Stomach (tissue), 9 donors: ENCODE data around the gene TRIM25. TPM values are rescaled to one million over a fixed set of nuclear protein-coding genes. Genes with fewer than 3 reads are reported as not detected.

Experiments
- DNase-seq, 2 donors: peaks; one replicate each; pipeline versions ENCODE4 v3.0.0 to v3.0.0-alpha.2; 2013 to 2019
- H3K27ac ChIP-seq, 5 donors: fragments of 200-600 bp in 4 of 5; sonication (generic) in 4 of 5; one replicate each; pipeline ENCODE4 v1.5.1; 2013 to 2019; ENCODE audit warnings: mild to moderate bottlenecking in 1 of 5, moderate library complexity in 1 of 5
- H3K27me3 ChIP-seq, 3 donors: fragments of 200-600 bp; sonication (generic); one replicate each; pipeline ENCODE4 v1.5.1; 2017 to 2019; ENCODE audit warnings: mixed run types in 1 of 3
- H3K36me3 ChIP-seq, 4 donors: fragments of 200-600 bp; sonication (generic); 1 replicate in 3 of 4; 2 replicates in 1 of 4; pipeline ENCODE4 v1.5.1; 2016 to 2019
- H3K4me1 ChIP-seq, 4 donors: fragments of 200-600 bp; sonication (generic); one replicate each; pipeline ENCODE4 v1.5.1; 2016 to 2019
- H3K4me3 ChIP-seq, 4 donors: fragments of 200-600 bp; sonication (generic) in 3 of 4; one replicate each; pipeline ENCODE4 v1.5.1; 2016 to 2019; ENCODE audit warnings: mild to moderate bottlenecking in 1 of 4
- H3K9me3 ChIP-seq, 4 donors: fragments of 200-600 bp; sonication (generic); one replicate each; pipeline ENCODE4 v1.5.1; 2016 to 2019
- EP300 ChIP-seq: sonication (generic); formaldehyde crosslinking; IDR thresholded peaks from one replicate; pipeline ENCODE4 v1.6.1; 2017; ENCODE audit warnings: antibody characterized with exemption
- POLR2A ChIP-seq, 4 donors: fragments of 450-650 bp; IDR thresholded peaks; one replicate each; pipeline ENCODE4 v1.6.1; 2016; ENCODE audit warnings: antibody characterized with exemption in 4 of 4, control low read depth in 2 of 4, mild to moderate bottlenecking in 1 of 4, moderate library complexity in 1 of 4
- POLR2AphosphoS5 ChIP-seq, 3 donors: sonication (generic); formaldehyde crosslinking; IDR thresholded peaks; one replicate each; pipeline ENCODE4 v1.6.1; 2016; ENCODE audit warnings: antibody characterized with exemption in 3 of 3
- WGBS, 5 donors: extraction: QIAGEN DNeasy Blood & Tissue Kit in 3 of 5; methylation state at CpG; one replicate each; pipeline versions ENCODE4 v1.1.5 to v1.1.7; 2013 to 2018; 5-methylcytosine and 5-hydroxymethylcytosine counted together
- intact Hi-C: fragments of 100-400 bp; cut with DNase I; formaldehyde crosslinking; loops from one replicate; pipeline ENCODE4 v1.15.1; 2023; ENCODE audit warnings: low total_unique reads
- polyA plus RNA-seq, 3 donors: library from polyadenylated mRNA; stranded (reverse); fragments of 200-250 nt; gene quantifications; one replicate each; pipeline ENCODE4 v1.2.3, GENCODE V29; 2013
- total RNA-seq, 5 donors: library from RNA; depleted of rRNA; stranded (reverse); fragments of >200 nt; gene quantifications; one replicate each; pipeline versions ENCODE4 v1.1.0 to v1.2.3, GENCODE V29; 2014 to 2016
- TF ChIP-seq, protein P1 (sequence below), 7 experiments: fragments of 450-650 bp in 4 of 7; fragments of 200-600 bp in 3 of 7; sonication (generic) in 3 of 7; IDR thresholded peaks; one replicate each; pipeline ENCODE4 v1.5.1; 2016 to 2019; ENCODE audit warnings: antibody characterized with exemption in 7 of 7, control low read depth in 2 of 7, mild to moderate bottlenecking in 1 of 7
- donor health status: healthy with polysubstance abuse.
- donor health status: Bipolar disorder and iron deficiency.
- donor health status: healthy.

The TRIM25 gene
- total and polyA plus RNA-seq, 8 donors = 7.2 to 657 (median 26.6) TPM

DNA sequence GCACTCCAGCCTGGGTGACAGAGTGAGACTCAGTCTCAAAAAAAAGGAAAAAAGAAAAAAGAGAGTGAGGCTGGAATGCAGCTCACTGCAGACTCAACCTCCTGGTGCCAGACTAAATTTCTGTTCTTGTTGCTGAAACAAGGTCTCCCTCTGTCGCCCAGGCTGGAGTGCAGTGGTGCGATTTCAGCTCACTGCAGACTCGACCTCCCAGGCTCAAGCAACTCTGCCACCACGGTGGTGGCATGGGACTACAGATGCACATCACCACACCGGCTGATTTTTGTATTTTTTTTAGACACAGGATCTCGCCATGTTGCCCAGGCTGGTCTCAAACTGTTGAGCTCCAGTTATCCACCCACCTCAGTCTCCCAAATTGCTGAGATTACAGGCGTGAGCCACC, 34.6 kb downstream of the TRIM25 start:
- Histone ChIP-seq H3K36me3 (no peaks in the 10 kb centered on the region), H3K4me1 (no peaks in the 10 kb centered on the region), H3K4me3 (no peak overlapping the region), H3K27me3 (no peaks in the 10 kb centered on the region), H3K27ac (no peak overlapping the region), H3K9me3 (no peaks in the 10 kb centered on the region)
- intact Hi-C loops = no loop called here
- DNase-seq = no peak
- TF ChIP-seq EP300 (no peak), POLR2AphosphoS5 (IDR thresholded peaks at IDR 0.05) (no peak), POLR2A (IDR thresholded peaks at IDR 0.05) (no peak)
- TF ChIP-seq, protein P1, sequence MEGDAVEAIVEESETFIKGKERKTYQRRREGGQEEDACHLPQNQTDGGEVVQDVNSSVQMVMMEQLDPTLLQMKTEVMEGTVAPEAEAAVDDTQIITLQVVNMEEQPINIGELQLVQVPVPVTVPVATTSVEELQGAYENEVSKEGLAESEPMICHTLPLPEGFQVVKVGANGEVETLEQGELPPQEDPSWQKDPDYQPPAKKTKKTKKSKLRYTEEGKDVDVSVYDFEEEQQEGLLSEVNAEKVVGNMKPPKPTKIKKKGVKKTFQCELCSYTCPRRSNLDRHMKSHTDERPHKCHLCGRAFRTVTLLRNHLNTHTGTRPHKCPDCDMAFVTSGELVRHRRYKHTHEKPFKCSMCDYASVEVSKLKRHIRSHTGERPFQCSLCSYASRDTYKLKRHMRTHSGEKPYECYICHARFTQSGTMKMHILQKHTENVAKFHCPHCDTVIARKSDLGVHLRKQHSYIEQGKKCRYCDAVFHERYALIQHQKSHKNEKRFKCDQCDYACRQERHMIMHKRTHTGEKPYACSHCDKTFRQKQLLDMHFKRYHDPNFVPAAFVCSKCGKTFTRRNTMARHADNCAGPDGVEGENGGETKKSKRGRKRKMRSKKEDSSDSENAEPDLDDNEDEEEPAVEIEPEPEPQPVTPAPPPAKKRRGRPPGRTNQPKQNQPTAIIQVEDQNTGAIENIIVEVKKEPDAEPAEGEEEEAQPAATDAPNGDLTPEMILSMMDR (IDR thresholded peaks at IDR 0.05) = no peak
- 85 to 96% (median 92%) methylated on average over 7 of the region's 7 CpGs for WGBS, 5 donors

DNA sequence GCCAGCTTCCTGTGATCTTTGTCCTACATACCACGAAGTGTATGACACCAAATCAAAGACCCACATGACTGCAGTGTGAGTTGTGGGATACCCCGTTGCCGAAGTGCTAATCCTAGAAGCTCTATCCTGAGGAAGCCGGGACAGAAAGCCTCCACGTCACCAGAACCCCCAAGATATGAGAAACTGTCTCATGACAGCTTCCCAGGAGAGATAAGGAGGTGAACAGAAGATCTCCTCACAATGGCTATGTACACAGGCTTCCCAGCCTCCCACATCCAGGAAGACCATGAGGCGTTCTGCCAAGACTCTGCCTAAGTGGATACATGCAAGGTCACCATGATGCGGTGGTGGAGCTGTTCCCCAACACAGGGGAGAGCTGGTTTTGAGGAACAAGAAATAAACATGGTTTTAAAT, 37.1 kb downstream of the TRIM25 start:
- Histone ChIP-seq H3K27ac (no peak overlapping the region), H3K9me3 (no peaks in the 10 kb centered on the region), H3K4me1 (no peaks in the 10 kb centered on the region), H3K27me3 (no peaks in the 10 kb centered on the region), H3K4me3 (no peak overlapping the region), H3K36me3 (no peaks in the 10 kb centered on the region)
- 81 to 86% (median 83%) methylated on average over 7 of the region's 7 CpGs for WGBS, 5 donors
- TF ChIP-seq EP300 (no peak), POLR2AphosphoS5 (IDR thresholded peaks at IDR 0.05) (no peak), POLR2A (IDR thresholded peaks at IDR 0.05) (no peak)
- TF ChIP-seq, protein P1 (IDR thresholded peaks at IDR 0.05) = no peak
- no peak for DNase-seq
- intact Hi-C loops = no loop called here

DNA sequence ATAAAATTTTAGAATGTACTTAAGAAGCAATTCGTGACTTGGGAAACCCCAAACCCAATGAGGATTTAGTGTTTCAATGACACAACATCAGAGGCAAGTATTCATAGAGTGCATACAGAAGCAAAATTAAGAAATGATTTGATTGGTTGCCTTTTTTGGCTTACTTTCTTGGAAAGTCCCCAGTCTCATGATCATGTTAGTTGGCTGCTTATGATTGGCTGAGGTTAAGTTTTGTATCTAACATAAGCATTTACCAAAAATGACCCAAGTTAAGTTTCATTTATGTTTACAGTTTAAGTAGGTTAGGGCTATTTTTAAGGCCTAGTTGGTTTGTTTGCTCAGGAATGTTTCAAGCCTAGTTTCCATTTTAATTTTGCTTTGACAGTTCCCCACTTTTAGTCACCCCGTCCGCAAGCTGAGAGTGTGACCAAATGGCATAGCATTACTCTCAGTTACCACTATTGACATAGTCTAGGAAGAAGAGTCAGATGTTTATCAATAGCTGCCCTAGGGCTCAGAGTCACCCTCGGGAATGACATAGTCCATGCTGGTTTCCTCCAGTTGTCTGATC, 43.7 kb downstream of the TRIM25 start:
- H3K27ac ChIP-seq = no peak overlapping the region
- WGBS, 5 donors = 72 to 87% (median 85%) methylated on average over 4 of the region's 4 CpGs
- H3K4me1 ChIP-seq = peaks cover 0 to 11% (median 4%) of the 10 kb centered on the region in 4 donors
- no peaks in the 10 kb centered on the region for H3K9me3 ChIP-seq
- intact Hi-C loops = no loop called here
- H3K36me3 ChIP-seq = no peaks in the 10 kb centered on the region
- no peak for DNase-seq
- no peaks in the 10 kb centered on the region for H3K27me3 ChIP-seq
- TF ChIP-seq POLR2AphosphoS5 (IDR thresholded peaks at IDR 0.05) = no peak
- TF ChIP-seq, protein P1 (IDR thresholded peaks at IDR 0.05) = no peak
- no peak for TF ChIP-seq EP300
- TF ChIP-seq POLR2A (IDR thresholded peaks at IDR 0.05) = no peak
- H3K4me3 ChIP-seq = no peak overlapping the region

DNA sequence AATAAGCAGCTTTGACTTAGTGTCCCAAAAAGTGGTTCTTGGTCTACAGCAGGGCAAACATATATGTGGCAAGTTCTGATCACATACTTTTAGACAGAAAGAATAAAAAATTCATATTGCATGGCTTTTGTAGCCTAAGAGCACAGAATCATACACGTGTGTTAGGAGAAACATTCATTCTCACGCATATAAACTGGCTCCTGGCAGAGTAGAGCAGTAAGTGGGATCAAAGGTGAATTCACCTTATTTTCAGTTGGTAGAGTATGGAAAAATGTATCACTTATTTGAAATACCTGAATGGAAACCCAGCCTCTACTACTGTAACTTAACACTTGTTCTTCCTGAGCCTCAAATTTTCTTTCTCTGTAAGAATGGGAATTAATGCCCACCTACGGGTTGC, 45.1 kb downstream of the TRIM25 start:
- intact Hi-C loops = no loop called here
- peaks cover 0 to 11% (median 4%) of the 10 kb centered on the region in 4 donors for H3K4me1 ChIP-seq
- no peaks in the 10 kb centered on the region for H3K27me3 ChIP-seq
- H3K27ac ChIP-seq = no peak overlapping the region
- WGBS, 5 donors = 63 to 80% (median 78%) methylated on average over 3 of the region's 3 CpGs
- DNase-seq = no peak
- peaks cover 0 to 12% (median 4%) of the 10 kb centered on the region in 4 donors for H3K36me3 ChIP-seq
- H3K9me3 ChIP-seq = no peaks in the 10 kb centered on the region
- H3K4me3 ChIP-seq = no peak overlapping the region
- no peak for TF ChIP-seq EP300
- TF ChIP-seq, protein P1 (IDR thresholded peaks at IDR 0.05) = no peak
- TF ChIP-seq POLR2AphosphoS5 (IDR thresholded peaks at IDR 0.05) = no peak
